Measurements from ENCODE around the gene AP3S1. TPM values are rescaled to one million over a fixed set of nuclear protein-coding genes. Genes with fewer than 3 reads are reported as not detected.

Gene AP3S1
- total RNA-seq, 4 donors from 2014 or later, result 46.0 to 72.0 (median 46.6) TPM

DNA sequence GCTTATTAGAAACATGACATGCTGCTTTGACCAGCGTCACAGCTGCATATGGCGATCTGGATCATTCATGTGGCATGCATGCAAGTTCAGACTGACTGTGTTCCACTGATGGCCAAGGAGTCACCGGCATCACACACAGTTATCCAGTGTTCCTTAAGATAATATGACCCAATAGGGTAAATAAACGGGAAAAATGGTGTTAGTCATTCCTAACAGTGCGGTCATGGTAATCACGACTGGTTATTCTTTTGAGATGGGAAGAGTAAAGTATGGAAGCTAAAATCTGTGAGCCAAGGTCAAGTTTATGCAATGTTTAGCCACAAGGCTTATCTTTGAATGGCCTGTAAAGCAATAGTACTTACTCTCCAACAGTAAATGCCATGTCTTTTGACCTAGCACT is 91.3 kb downstream of the AP3S1 start:
- no peak for DNase-seq (ENCODE audit: low spot score in 2 of 2)
- WGBS, 2 donors, result 72 to 75% methylated on average over 6 of the region's 6 CpGs
- Histone ChIP-seq H3K27ac (no peak overlapping the region), H3K36me3 (no peaks in the 10 kb centered on the region), H3K4me1 (no peaks in the 10 kb centered on the region), H3K27me3 (no peaks in the 10 kb centered on the region), H3K9me3 (no peaks in the 10 kb centered on the region), H3K4me3 (no peak overlapping the region)
- TF ChIP-seq, protein P1, sequence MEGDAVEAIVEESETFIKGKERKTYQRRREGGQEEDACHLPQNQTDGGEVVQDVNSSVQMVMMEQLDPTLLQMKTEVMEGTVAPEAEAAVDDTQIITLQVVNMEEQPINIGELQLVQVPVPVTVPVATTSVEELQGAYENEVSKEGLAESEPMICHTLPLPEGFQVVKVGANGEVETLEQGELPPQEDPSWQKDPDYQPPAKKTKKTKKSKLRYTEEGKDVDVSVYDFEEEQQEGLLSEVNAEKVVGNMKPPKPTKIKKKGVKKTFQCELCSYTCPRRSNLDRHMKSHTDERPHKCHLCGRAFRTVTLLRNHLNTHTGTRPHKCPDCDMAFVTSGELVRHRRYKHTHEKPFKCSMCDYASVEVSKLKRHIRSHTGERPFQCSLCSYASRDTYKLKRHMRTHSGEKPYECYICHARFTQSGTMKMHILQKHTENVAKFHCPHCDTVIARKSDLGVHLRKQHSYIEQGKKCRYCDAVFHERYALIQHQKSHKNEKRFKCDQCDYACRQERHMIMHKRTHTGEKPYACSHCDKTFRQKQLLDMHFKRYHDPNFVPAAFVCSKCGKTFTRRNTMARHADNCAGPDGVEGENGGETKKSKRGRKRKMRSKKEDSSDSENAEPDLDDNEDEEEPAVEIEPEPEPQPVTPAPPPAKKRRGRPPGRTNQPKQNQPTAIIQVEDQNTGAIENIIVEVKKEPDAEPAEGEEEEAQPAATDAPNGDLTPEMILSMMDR (IDR thresholded peaks at IDR 0.05), result no peak
- no peak for TF ChIP-seq EP300 (IDR thresholded peaks at IDR 0.05)
- no peak for TF ChIP-seq POLR2A (IDR thresholded peaks at IDR 0.05)

DNA sequence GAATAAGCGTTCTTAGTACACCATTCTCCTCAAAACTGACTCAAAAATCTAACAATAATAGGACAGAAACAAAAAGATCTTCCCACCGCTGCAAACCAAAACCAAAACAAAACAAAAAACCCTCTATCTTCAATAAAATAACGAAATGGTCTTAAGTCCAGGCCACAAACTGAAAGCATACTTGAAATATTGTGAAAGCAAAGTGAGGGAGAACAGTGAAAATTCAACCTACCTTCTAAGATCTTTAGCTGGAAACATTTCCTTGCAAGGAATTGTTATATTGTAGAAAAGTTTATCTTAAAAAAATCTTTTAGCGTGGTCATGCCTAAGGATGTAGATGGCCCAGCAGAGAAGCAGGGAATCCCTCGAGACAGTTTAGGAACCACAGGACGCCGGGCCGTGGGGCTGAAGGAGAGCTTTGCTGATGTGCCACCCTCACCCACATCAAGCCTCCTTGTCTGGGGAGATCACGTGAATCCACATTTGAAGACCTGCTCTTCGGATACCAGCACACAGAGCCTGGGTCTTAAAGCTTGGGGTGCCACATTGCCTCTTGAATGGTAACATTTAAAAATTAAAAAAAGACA is 92.7 kb downstream of the AP3S1 start:
- 89 to 95% methylated on average over 10 of the region's 10 CpGs for WGBS, 2 donors
- DNase-seq (ENCODE audit: low spot score in 2 of 2), result no peak
- no peaks in the 10 kb centered on the region for H3K9me3 ChIP-seq
- TF ChIP-seq POLR2A (IDR thresholded peaks at IDR 0.05), result no peak
- TF ChIP-seq, protein P1 (IDR thresholded peaks at IDR 0.05), result no peak
- no peak for TF ChIP-seq EP300 (IDR thresholded peaks at IDR 0.05)
- no peak overlapping the region for H3K4me3 ChIP-seq
- H3K4me1 ChIP-seq, result no peaks in the 10 kb centered on the region
- H3K27me3 ChIP-seq, result no peaks in the 10 kb centered on the region
- no peak overlapping the region for H3K27ac ChIP-seq
- no peaks in the 10 kb centered on the region for H3K36me3 ChIP-seq

DNA sequence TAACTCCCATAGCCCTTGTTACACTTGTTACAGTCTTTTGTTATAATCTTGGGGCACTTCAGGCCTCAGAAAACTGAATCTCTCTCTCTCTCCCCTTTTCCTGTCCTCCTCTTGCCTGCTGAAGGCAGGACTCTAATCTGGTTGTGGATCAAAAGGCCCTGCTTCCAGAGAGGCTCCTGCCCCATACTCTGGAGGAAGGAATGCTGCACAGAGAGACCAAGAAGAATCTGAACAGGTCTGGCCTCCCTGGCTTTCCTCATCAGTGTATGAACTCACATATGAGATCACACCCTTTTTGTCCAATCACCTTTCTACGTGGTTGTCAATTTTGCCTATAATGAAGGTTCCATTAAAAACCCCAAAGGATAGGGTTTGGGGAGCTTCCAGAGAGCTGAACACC is 94.3 kb downstream of the AP3S1 start:
- no peak overlapping the region for H3K27ac ChIP-seq
- no peaks in the 10 kb centered on the region for H3K4me1 ChIP-seq
- H3K9me3 ChIP-seq, result no peaks in the 10 kb centered on the region
- no peak for DNase-seq (ENCODE audit: low spot score in 2 of 2)
- no peaks in the 10 kb centered on the region for H3K27me3 ChIP-seq
- TF ChIP-seq POLR2A (IDR thresholded peaks at IDR 0.05), result no peak
- H3K4me3 ChIP-seq, result no peak overlapping the region
- H3K36me3 ChIP-seq, result no peaks in the 10 kb centered on the region
- 86 to 94% methylated on average over 1 of the region's 1 CpG for WGBS, 2 donors

DNA sequence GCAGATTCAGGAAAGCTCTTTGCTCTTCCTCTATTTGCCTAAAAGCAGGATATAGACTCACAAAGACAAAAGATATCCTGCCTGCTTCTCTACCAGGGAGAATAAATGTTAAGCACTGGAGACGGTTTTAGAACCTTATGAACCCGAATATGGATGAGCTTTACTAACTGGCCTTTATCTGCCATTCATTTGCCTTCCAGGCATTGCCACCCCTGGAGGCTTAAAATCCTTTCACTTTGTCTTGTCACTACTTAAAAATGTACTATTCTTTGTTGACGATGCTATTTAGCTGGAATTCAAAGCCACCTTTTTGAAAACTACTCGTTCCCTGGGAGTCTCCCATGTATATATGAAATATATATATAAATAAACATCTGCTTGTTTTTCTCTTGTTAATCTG is 97.3 kb downstream of the AP3S1 start:
- WGBS, 2 donors, result 47 to 56% methylated on average over 4 of the region's 4 CpGs

DNA sequence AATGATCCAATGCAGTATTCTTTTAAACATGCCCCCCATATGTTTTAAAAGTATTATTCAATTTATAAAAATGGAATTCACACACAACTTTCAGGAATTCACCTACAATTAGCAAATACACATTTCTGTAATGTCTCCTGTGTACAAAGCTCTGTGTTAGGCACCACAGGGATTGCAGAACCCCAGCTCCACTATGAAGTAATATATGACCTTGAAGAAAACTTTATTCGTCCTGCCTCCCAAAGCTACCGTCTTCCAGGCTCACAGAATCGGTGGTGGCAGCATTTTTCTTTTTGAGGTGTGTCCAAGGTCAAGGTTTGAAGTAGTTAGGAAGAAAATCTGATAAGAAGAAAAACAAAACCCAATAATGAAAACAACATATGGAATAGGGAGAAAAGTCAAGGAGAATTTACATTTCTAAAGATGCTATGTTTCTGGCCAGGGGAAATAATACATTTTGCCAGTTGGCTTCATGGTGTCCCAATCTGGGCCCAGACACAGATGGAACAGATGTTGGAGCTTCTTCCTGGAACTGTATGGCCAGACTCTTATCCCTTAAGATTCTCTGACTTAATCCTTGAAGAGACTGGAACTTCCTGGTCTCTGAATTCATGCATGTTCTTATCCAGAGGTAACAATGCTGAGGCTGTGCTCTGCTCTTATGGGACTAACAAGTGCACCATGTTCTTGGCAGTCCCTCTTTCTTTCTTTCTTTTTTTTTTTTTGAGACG is 98.5 kb downstream of the AP3S1 start:
- no peak for DNase-seq (ENCODE audit: low spot score in 2 of 2)
- Histone ChIP-seq H3K36me3 (no peaks in the 10 kb centered on the region), H3K4me1 (no peaks in the 10 kb centered on the region), H3K27ac (no peak overlapping the region), H3K4me3 (no peak overlapping the region), H3K27me3 (no peaks in the 10 kb centered on the region), H3K9me3 (peaks cover 0 to 11% (median 0%) of the 10 kb centered on the region in 4 donors)
- 71 to 85% methylated on average over 3 to 4 of the region's 4 CpGs for WGBS, 2 donors
- TF ChIP-seq EP300 (IDR thresholded peaks at IDR 0.05), result no peak
- TF ChIP-seq, protein P1 (IDR thresholded peaks at IDR 0.05), result no peak
- TF ChIP-seq POLR2A (IDR thresholded peaks at IDR 0.05), result no peak

More for the DNA sequence above, 97.3 kb downstream of the AP3S1 start:
- Histone ChIP-seq H3K36me3 (no peaks in the 10 kb centered on the region), H3K27me3 (no peaks in the 10 kb centered on the region), H3K27ac (no peak overlapping the region), H3K4me1 (no peaks in the 10 kb centered on the region), H3K4me3 (no peak overlapping the region), H3K9me3 (peaks cover 0 to 11% (median 0%) of the 10 kb centered on the region in 4 donors)
- no peak for DNase-seq (ENCODE audit: low spot score in 2 of 2)
- TF ChIP-seq POLR2A (IDR thresholded peaks at IDR 0.05), result no peak
- TF ChIP-seq EP300 (IDR thresholded peaks at IDR 0.05), result no peak
- TF ChIP-seq, protein P1 (IDR thresholded peaks at IDR 0.05), result no peak
